ENCODE data around the gene FHOD3. TPM values are rescaled to one million over a fixed set of nuclear protein-coding genes. Genes with fewer than 3 reads are reported as not detected.
"Not testable (repeated sequence)": the region's sequence is repeated elsewhere in the genome, so short reads cannot be mapped to it uniquely, and the experiment has no call there.

Gene FHOD3
- total and polyA plus RNA-seq, 7 donors = 5.4 to 98.2 (median 20.2) TPM

- H3K27me3 ChIP-seq (ENCODE audit: insufficient read depth in 3 of 3, low read length in 2 of 3) = no peaks in the 10 kb centered on the region
- intact Hi-C loops (cut with DNase I) = no loop called here
- H3K4me1 ChIP-seq = no peaks in the 10 kb centered on the region
- DNase-seq (no peak), ATAC-seq (no peak)
- no peak overlapping the region for H3K4me3 ChIP-seq
- H3K27ac ChIP-seq = no peak overlapping the region
- WGBS, 3 donors = 92 to 94% (median 94%) methylated on average over 2 of the region's 2 CpGs
- peaks cover 0 to 2% of the 10 kb centered on the region in 2 donors for H3K36me3 ChIP-seq (ENCODE audit: insufficient read depth in 1 of 2, low read depth in 1 of 2)
- H3K9me3 ChIP-seq = no peaks in the 10 kb centered on the region
- TF ChIP-seq, protein P1, sequence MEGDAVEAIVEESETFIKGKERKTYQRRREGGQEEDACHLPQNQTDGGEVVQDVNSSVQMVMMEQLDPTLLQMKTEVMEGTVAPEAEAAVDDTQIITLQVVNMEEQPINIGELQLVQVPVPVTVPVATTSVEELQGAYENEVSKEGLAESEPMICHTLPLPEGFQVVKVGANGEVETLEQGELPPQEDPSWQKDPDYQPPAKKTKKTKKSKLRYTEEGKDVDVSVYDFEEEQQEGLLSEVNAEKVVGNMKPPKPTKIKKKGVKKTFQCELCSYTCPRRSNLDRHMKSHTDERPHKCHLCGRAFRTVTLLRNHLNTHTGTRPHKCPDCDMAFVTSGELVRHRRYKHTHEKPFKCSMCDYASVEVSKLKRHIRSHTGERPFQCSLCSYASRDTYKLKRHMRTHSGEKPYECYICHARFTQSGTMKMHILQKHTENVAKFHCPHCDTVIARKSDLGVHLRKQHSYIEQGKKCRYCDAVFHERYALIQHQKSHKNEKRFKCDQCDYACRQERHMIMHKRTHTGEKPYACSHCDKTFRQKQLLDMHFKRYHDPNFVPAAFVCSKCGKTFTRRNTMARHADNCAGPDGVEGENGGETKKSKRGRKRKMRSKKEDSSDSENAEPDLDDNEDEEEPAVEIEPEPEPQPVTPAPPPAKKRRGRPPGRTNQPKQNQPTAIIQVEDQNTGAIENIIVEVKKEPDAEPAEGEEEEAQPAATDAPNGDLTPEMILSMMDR (IDR thresholded peaks at IDR 0.05) = no peak
These were observed 464.6 kb downstream of the FHOD3 start for GRCh38 chr18:36762074-36762473.

GRCh38 chr18:36762965-36763364 is 465.5 kb downstream of the FHOD3 start:
- H3K9me3 ChIP-seq; H3K4me3 ChIP-seq; H3K4me1 ChIP-seq; H3K27me3 ChIP-seq (ENCODE audit: insufficient read depth in 3 of 3, low read length in 2 of 3); DNase-seq; H3K36me3 ChIP-seq (ENCODE audit: insufficient read depth in 1 of 2, low read depth in 1 of 2); intact Hi-C loops (cut with DNase I); ATAC-seq; H3K27ac ChIP-seq: not testable (repeated sequence)
- WGBS, 3 donors = 95 to 96% (median 96%) methylated on average over 24 of the region's 26 CpGs

DNA sequence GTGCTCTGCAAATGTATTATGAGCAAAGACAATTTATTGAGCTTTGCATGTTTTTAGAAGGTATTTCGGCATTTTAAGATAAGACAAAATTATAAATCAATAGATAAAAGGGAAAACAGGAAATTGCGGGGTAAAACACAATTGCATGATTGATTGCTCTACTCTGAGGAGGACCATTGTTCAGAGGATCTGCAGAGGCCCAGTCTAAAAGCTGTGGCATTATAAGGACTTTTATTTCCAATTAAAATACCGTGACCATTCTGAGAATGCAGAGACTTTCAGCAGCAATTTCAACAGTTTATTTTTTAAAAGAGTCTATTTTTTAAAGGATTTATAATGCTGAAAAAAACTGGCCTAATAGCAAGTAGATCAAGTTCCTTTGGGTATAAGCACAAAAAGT is 469.3 kb downstream of the FHOD3 start:
- ATAC-seq = no peak
- Histone ChIP-seq H3K9me3 (no peaks in the 10 kb centered on the region), H3K4me3 (no peak overlapping the region), H3K27ac (no peak overlapping the region), H3K36me3 (ENCODE audit: insufficient read depth in 1 of 2, low read depth in 1 of 2) (peaks cover 0 to 2% of the 10 kb centered on the region in 2 donors), H3K4me1 (no peaks in the 10 kb centered on the region), H3K27me3 (ENCODE audit: insufficient read depth in 3 of 3, low read length in 2 of 3) (no peaks in the 10 kb centered on the region)
- DNase-seq = no peak
- TF ChIP-seq, protein P1 (IDR thresholded peaks at IDR 0.05) = no peak
- 50 to 61% (median 60%) methylated on average over 3 of the region's 3 CpGs for WGBS, 3 donors
- intact Hi-C loops (cut with DNase I) = no loop called here

DNA sequence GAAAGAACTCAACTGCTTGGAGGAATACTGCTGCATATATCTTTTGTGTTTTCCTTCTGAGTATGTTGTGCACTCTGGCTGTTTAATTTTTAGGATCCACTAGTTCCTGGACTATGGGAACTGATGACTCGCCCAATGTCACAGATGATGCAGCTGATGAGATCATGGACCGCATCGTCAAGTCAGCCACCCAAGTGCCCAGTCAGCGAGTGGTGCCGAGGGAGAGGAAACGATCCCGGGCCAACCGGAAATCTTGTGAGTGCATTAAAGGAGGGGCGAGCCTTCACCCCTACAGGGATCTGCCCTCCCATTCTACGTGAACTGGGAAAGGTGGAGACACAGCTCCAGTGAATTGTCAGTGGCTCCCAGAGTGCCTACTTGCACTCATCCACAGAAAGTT is 471.7 kb downstream of the FHOD3 start:
- intact Hi-C loops (cut with DNase I) = no loop called here
- Histone ChIP-seq H3K36me3 (ENCODE audit: insufficient read depth in 1 of 2, low read depth in 1 of 2) (no peaks in the 10 kb centered on the region), H3K27ac (no peak overlapping the region), H3K9me3 (no peaks in the 10 kb centered on the region), H3K4me3 (no peak overlapping the region), H3K27me3 (ENCODE audit: insufficient read depth in 3 of 3, low read length in 2 of 3) (no peaks in the 10 kb centered on the region), H3K4me1 (no peaks in the 10 kb centered on the region)
- DNase-seq = no peak
- TF ChIP-seq, protein P1 (IDR thresholded peaks at IDR 0.05) = no peak
- peak in 1 of 4 donors; percentile 17 for ATAC-seq
- WGBS, 3 donors = 90 to 95% (median 90%) methylated on average over 10 of the region's 10 CpGs

DNA sequence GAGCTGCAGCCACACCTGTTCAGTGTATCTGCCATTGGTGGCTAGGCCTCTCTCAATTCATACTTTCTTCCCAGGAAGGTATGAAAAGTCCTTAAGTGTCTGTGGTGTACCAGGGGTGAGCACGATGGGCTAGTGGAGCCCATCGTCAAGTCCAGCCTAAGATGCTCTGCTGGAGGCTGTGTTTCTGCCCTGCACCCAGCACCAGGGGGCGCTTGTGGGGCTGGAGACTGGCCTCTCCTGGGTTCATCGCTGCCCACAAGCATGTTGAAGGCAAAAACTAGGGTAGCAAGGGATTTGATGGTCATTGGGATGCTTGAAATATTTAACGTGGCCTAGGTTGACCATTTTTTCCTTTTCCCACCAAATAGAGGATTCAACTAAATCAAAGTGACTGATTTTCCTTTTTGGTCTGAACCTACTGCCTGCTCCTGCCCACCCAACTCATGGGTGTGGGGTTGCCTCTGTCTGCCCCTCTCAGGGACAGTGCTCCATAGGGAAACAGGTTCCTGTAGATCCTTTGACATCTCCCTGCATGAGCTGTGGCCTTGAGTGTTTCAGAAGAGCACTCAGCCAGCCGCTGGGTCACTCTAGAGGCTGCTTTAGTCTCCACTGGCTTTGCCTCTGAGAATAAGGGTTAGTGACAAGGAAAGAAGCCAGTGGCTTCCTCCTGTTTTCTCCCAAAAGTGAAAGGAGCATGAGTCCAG is 472.2 kb downstream of the FHOD3 start:
- 74 to 86% (median 79%) methylated on average over 6 of the region's 6 CpGs for WGBS, 3 donors
- peak; percentile 55 to 79 for DNase-seq
- no peaks in the 10 kb centered on the region for H3K4me1 ChIP-seq

More for the DNA sequence above, 472.2 kb downstream of the FHOD3 start:
- H3K27me3 ChIP-seq (ENCODE audit: insufficient read depth in 3 of 3, low read length in 2 of 3) = no peaks in the 10 kb centered on the region
- no peaks in the 10 kb centered on the region for H3K36me3 ChIP-seq (ENCODE audit: insufficient read depth in 1 of 2, low read depth in 1 of 2)
- H3K9me3 ChIP-seq = no peaks in the 10 kb centered on the region
- no peak overlapping the region for H3K4me3 ChIP-seq
- intact Hi-C loops (cut with DNase I) = loop anchor here in 1 of 2 donors (2.0 kb wide), 1 partner anchor 43 kb away; no protein-coding TSS in a partner anchor
- peak; percentile 79 to 91 (median 82) for ATAC-seq
- TF ChIP-seq, protein P1 (IDR thresholded peaks at IDR 0.05) = peak; percentile 67
- no peak overlapping the region for H3K27ac ChIP-seq
